IMR-90 (cell line): Measurements from ENCODE around the gene SMIM41.
A peak's percentile ranks its signal among the peaks of the same experiment; 100 is the strongest.

Experiments
- CEBPB ChIP-seq: IDR thresholded peaks from 2 replicates; pipeline ENCODE4 v1.6.1; 2012; ENCODE audit warnings: low read depth, low read length, improper control_type of control experiment
- POLR2A ChIP-seq: IDR thresholded peaks from 2 replicates; pipeline ENCODE4 v1.6.1; 2012; ENCODE audit warnings: mild to moderate bottlenecking, low read depth, low read length
- RCOR1 ChIP-seq: IDR thresholded peaks from 2 replicates; pipeline ENCODE4 v1.6.1; 2012; ENCODE audit warnings: mild to moderate bottlenecking, low read length, improper control_type of control experiment; ENCODE audit not compliant: insufficient replicate concordance

- TF ChIP-seq CEBPB (0 out of 2 replicates have a peak, but pooled peaks have one; percentile 0), RCOR1 (no peak), POLR2A (peak; percentile 96)
Observed at GRCh38 chr12:52059582-52060497, 19.7 kb upstream of the SMIM41 start.
